A549 (cell line): ENCODE data around the gene IDUA.

Experiments used
- CEBPB ChIP-seq, 2 experiments: fragments of >200 bp in 1 of 2; sonication (Bioruptor Twin) in 1 of 2; formaldehyde crosslinking in 1 of 2; IDR thresholded peaks; 2 replicates each; pipeline ENCODE4 v1.6.1; 2012 to 2016
- CHD2 ChIP-seq: fragments of 150-350 bp; IDR thresholded peaks from 2 replicates; pipeline ENCODE4 v1.6.1; 2014; ENCODE audit warnings: low read length; ENCODE audit not compliant: partially characterized antibody
- CTCF ChIP-seq: fragments of >200 bp; sonication (Bioruptor Twin); formaldehyde crosslinking; IDR thresholded peaks from 3 replicates; pipeline ENCODE4 v1.5.1; 2016
- EHMT2 ChIP-seq: fragments of 200-600 bp; sonication (generic); IDR thresholded peaks from 2 replicates; pipeline ENCODE4 v1.6.1; 2016; ENCODE audit warnings: antibody characterized with exemption, low read depth, mild to moderate bottlenecking, moderate library complexity
- ELK1 ChIP-seq: fragments of 150-350 bp; IDR thresholded peaks from 2 replicates; pipeline ENCODE4 v1.6.1; 2014; ENCODE audit warnings: low read depth, mild to moderate bottlenecking, low read length
- ESRRA ChIP-seq: fragments of 150-350 bp; IDR thresholded peaks from 2 replicates; pipeline ENCODE4 v1.6.1; 2014; ENCODE audit warnings: mild to moderate bottlenecking, low read length, borderline replicate concordance
- MAX ChIP-seq: IDR thresholded peaks from 2 replicates; pipeline ENCODE4 v1.6.1; 2012
- NR3C1 ChIP-seq: fragments of >200 bp; sonication (Bioruptor Twin); formaldehyde crosslinking; IDR thresholded peaks from 3 replicates; pipeline ENCODE4 v1.6.1; 2017
- POLR2A ChIP-seq: IDR thresholded peaks from 2 replicates; pipeline ENCODE4 v1.6.1; 2012; ENCODE audit warnings: mild to moderate bottlenecking, low read length
- RAD21 ChIP-seq, 2 experiments: fragments of >200 bp in 1 of 2; sonication (Bioruptor Twin) in 1 of 2; formaldehyde crosslinking in 1 of 2; IDR thresholded peaks in 1 of 2; conservative IDR thresholded peaks in 1 of 2; 2 replicates in 1 of 2; 3 replicates in 1 of 2; pipeline ENCODE4 v1.6.1; 2012 to 2018; ENCODE audit warnings: inconsistent platforms in 1 of 2
- REST ChIP-seq: fragments of 200-600 bp; sonication (generic); IDR thresholded peaks from 2 replicates; pipeline ENCODE4 v1.6.1; 2016; ENCODE audit warnings: antibody characterized with exemption, mild to moderate bottlenecking, moderate library complexity
- RFX5 ChIP-seq: fragments of 450-650 bp; IDR thresholded peaks from 2 replicates; pipeline ENCODE4 v1.7.1; 2014; ENCODE audit warnings: antibody characterized with exemption, mild to moderate bottlenecking, moderate library complexity
- RNF2 ChIP-seq: fragments of 200-600 bp; sonication (generic); IDR thresholded peaks from 2 replicates; pipeline ENCODE4 v1.6.1; 2016; ENCODE audit warnings: low read depth, mild to moderate bottlenecking, antibody characterized with exemption, moderate library complexity, borderline replicate concordance
- USF2 ChIP-seq: fragments of 450-650 bp; IDR thresholded peaks from 2 replicates; pipeline ENCODE4 v1.6.1; 2014; ENCODE audit warnings: antibody characterized with exemption

- TF ChIP-seq RAD21 (conservative IDR thresholded peaks at IDR 0.05 in 1 of 2, IDR thresholded peaks at IDR 0.05 in 1 of 2): no peak
- TF ChIP-seq USF2: no peak
- no peak for TF ChIP-seq CTCF
- no peak for TF ChIP-seq REST
- no peak for TF ChIP-seq NR3C1
- TF ChIP-seq CEBPB (IDR thresholded peaks at IDR 0.05): no peak
- TF ChIP-seq ELK1: no peak
- no peak for TF ChIP-seq ESRRA
- no peak for TF ChIP-seq MAX
- no peak for TF ChIP-seq RFX5
- no peak for TF ChIP-seq POLR2A
- no peak for TF ChIP-seq EHMT2
- no peak for TF ChIP-seq CHD2
- TF ChIP-seq RNF2: no peak
Measured at GRCh38 chr4:1017211-1017610, 30.4 kb downstream of the IDUA start.
